Small intestine (tissue), 7 donors: ENCODE results near the gene CHRM4. TPM values are rescaled to one million over a fixed set of nuclear protein-coding genes. Genes with fewer than 3 reads are reported as not detected.

Experiments used
- DNase-seq, 2 donors: peaks; one replicate each; pipeline versions ENCODE4 v3.0.0 to v3.0.0-alpha.2; 2013
- FAIRE-seq: peaks from 2 replicates; lab custom pipeline; 2012; peaks lifted over from hg19 to GRCh38; lab: Jason Lieb, UNC
- H3K27ac ChIP-seq, 3 donors: one replicate each; pipeline ENCODE4 v1.5.1; 2013; ENCODE audit warnings: low read length in 2 of 3, mild to moderate bottlenecking in 2 of 3, control low read depth in 1 of 3, inconsistent platforms in 1 of 3, low read depth in 1 of 3, moderate library complexity in 1 of 3
- H3K27me3 ChIP-seq, 3 donors: one replicate each; pipeline ENCODE4 v1.6.1; 2013; ENCODE audit warnings: low read length in 3 of 3, inconsistent platforms in 1 of 3; ENCODE audit not compliant: control insufficient read depth in 3 of 3, insufficient read depth in 3 of 3
- H3K36me3 ChIP-seq, 3 donors: one replicate each; pipeline ENCODE4 v1.6.1; 2013; ENCODE audit warnings: low read length in 3 of 3, inconsistent platforms in 1 of 3, low read depth in 1 of 3, mild to moderate bottlenecking in 1 of 3, moderate library complexity in 1 of 3; ENCODE audit not compliant: control insufficient read depth in 3 of 3, insufficient read depth in 2 of 3
- H3K4me1 ChIP-seq, 3 donors: one replicate each; pipeline ENCODE4 v1.6.1; 2013; ENCODE audit warnings: low read length in 2 of 3, inconsistent platforms in 1 of 3, low read depth in 1 of 3, mild to moderate bottlenecking in 1 of 3, moderate library complexity in 1 of 3; ENCODE audit not compliant: control insufficient read depth in 3 of 3, insufficient read depth in 2 of 3
- H3K4me3 ChIP-seq, 3 donors: one replicate each; pipeline ENCODE4 v1.5.1; 2013; ENCODE audit warnings: low read length in 3 of 3, control low read depth in 1 of 3, inconsistent platforms in 1 of 3, low read depth in 1 of 3, mild to moderate bottlenecking in 1 of 3, moderate library complexity in 1 of 3
- H3K9me3 ChIP-seq, 2 donors: one replicate each; pipeline ENCODE4 v1.6.1; 2013; ENCODE audit warnings: low read depth in 1 of 2, low read length in 1 of 2; ENCODE audit not compliant: control insufficient read depth in 2 of 2, insufficient read depth in 1 of 2
- WGBS, 3 donors: extraction: QIAGEN DNeasy Blood & Tissue Kit; methylation state at CpG; one replicate each; pipeline ENCODE4 v1.1.7; 2013; 5-methylcytosine and 5-hydroxymethylcytosine counted together
- polyA plus RNA-seq, 4 donors: library from polyadenylated mRNA; stranded (reverse) in 3 of 4; unstranded in 1 of 4; fragments of 200-250 nt in 3 of 4; fragments of 120-200 nt in 1 of 4; gene quantifications; one replicate each; pipeline versions ENCODE4 v1.2.1 to v1.2.3, GENCODE V29; 2013
- donor health status: healthy with polysubstance abuse.
- donor health status: control.
- donor health status: control.
- donor health status: Bipolar disorder and iron deficiency.
- donor health status: healthy.

CHRM4 gene
- polyA plus RNA-seq, 4 donors, result 3.1 to 7.8 (median 5.8) TPM; not detected in 1

- H3K4me3 ChIP-seq, result no peak overlapping the region
- no peak for DNase-seq
- H3K36me3 ChIP-seq, result no peaks in the 10 kb centered on the region
- no peak overlapping the region for H3K27ac ChIP-seq
- no peaks in the 10 kb centered on the region for H3K9me3 ChIP-seq
- H3K27me3 ChIP-seq, result peaks cover 0 to 48% (median 28%) of the 10 kb centered on the region in 3 donors
- WGBS, 3 donors, result 72 to 95% (median 83%) methylated on average over 6 of the region's 6 CpGs
- peaks cover 0 to 23% (median 5%) of the 10 kb centered on the region in 3 donors for H3K4me1 ChIP-seq
- FAIRE-seq, result no peak
These were observed 56.3 kb downstream of the CHRM4 start for GRCh38 chr11:46335271-46335670.

- no peak overlapping the region for H3K27ac ChIP-seq
- no peak for DNase-seq
- WGBS, 3 donors, result 90 to 93% (median 90%) methylated on average over 3 of the region's 3 CpGs
- no peaks in the 10 kb centered on the region for H3K36me3 ChIP-seq
- peaks cover 0 to 12% (median 5%) of the 10 kb centered on the region in 3 donors for H3K4me1 ChIP-seq
- FAIRE-seq, result no peak
- H3K9me3 ChIP-seq, result no peaks in the 10 kb centered on the region
- H3K4me3 ChIP-seq, result no peak overlapping the region
- peaks cover 0 to 58% (median 30%) of the 10 kb centered on the region in 3 donors for H3K27me3 ChIP-seq
These were observed 57.4 kb downstream of the CHRM4 start for GRCh38 chr11:46334211-46334610.

Other genes with a start within 250 kb of the CHRM4 start
- 10 to 100 TPM; 14.3 to 55.1 (median 26.3) TPM for gene CREB3L1, start 114.1 kb downstream of the CHRM4 start, polyA plus RNA-seq
- gene DGKZ, start 44.3 kb downstream of the CHRM4 start, polyA plus RNA-seq, result 100 to 1,000 TPM in 2 of 4 donors, 10 to 100 TPM in 2; 41.0 to 122 (median 103) TPM
- gene MDK, start 10.1 kb downstream of the CHRM4 start, polyA plus RNA-seq, result 100 to 1,000 TPM; 179 to 356 (median 226) TPM
- 10 to 100 TPM in 2 of 4 donors, 1 to 10 TPM in 2; 7.8 to 22.2 (median 12.6) TPM for gene AMBRA1, start 202.2 kb upstream of the CHRM4 start, polyA plus RNA-seq
- 1 to 10 TPM; 3.0 to 4.8 (median 3.3) TPM for gene HARBI1, start 225.5 kb upstream of the CHRM4 start, polyA plus RNA-seq
- gene ATG13, start 225.8 kb upstream of the CHRM4 start, polyA plus RNA-seq, result 10 to 100 TPM; 35.7 to 55.3 (median 37.4) TPM